ENCODE measurements around the gene EME2. TPM values are rescaled to one million over a fixed set of nuclear protein-coding genes. Genes with fewer than 3 reads are reported as not detected.

The EME2 gene
- total and polyA plus RNA-seq, 2 experiments from 2014 or later = 4.1 to 15.0 TPM

DNA sequence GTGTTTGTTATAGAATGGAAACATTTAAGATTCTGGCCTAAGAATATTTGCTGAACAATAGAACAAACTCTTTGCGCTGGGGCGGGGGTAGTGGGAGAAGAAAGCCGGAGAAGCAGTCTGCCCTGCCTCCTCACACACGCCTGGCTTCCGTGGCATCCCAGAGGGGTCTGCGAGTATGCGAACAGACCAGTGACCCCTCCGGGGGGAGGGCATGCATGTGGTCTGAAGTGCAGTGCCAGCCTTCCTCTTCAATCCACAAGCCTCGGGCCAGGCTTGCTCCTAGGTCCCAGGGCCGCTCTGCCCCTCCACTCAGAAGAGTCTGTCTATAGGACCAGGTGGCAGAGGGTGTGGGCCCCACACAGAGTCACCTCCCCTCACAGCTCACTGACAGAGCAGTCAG, 35.0 kb downstream of the EME2 start:
- H3K4me1 Mint-ChIP-seq = no peaks in the 10 kb centered on the region

More for the DNA sequence above, 35.0 kb downstream of the EME2 start:
- DNase-seq (ENCODE audit: low spot score) (no peak), ATAC-seq (no peak)
- Histone ChIP-seq H3K4me3 (no peak overlapping the region), H2AFZ (no peak overlapping the region), H3K4me1 (ENCODE audit: insufficient read depth) (no peaks in the 10 kb centered on the region), H3K27ac (ENCODE audit: low read depth) (no peak overlapping the region), H3F3A (replicated peaks; ENCODE audit: low read depth) (no peaks in the 10 kb centered on the region), H3K27me3 (ENCODE audit: insufficient read depth) (no peaks in the 10 kb centered on the region), H3K9me2 (ENCODE audit: insufficient read depth) (no peaks in the 10 kb centered on the region), H3K79me2 (replicated peaks; ENCODE audit: insufficient read depth) (no peaks in the 10 kb centered on the region), H3K36me3 (ENCODE audit: insufficient read depth) (no peaks in the 10 kb centered on the region), H3K4me2 (no peak overlapping the region), H4K20me1 (replicated peaks; ENCODE audit: insufficient read depth) (no peaks in the 10 kb centered on the region; the same call in 1 of the 2 replicates)
- H3K36me3 Mint-ChIP-seq (ENCODE audit: low read depth) = peaks cover 40% of the 10 kb centered on the region
- no peak overlapping the region for H3K27ac Mint-ChIP-seq
- peaks cover 18% of the 10 kb centered on the region; the same call in 2 of the 3 replicates for H3K9me3 Mint-ChIP-seq
- H3K27me3 Mint-ChIP-seq (ENCODE audit: insufficient read depth, low read depth, poor library complexity) = peaks cover 1% of the 10 kb centered on the region
- no peak overlapping the region for H3K4me3 Mint-ChIP-seq
- TF ChIP-seq NANOG (IDR thresholded peaks at IDR 0.05; ENCODE audit: borderline replicate concordance) = no peak
- no peak for TF ChIP-seq EZH2 (IDR thresholded peaks at IDR 0.05; ENCODE audit: low read depth, unreplicated experiment)
- TF ChIP-seq ZNF114 (CRISPR knock-in tag; IDR thresholded peaks at IDR 0.05) = no peak
- no peak for TF ChIP-seq JUNB (IDR thresholded peaks at IDR 0.05; ENCODE audit: unreplicated experiment)
- TF ChIP-seq EZH2phosphoT487 (IDR thresholded peaks at IDR 0.05; ENCODE audit: unreplicated experiment) = no peak
- TF ChIP-seq STAT1 (IDR thresholded peaks at IDR 0.05; ENCODE audit: unreplicated experiment) = no peak
- TF ChIP-seq, protein P1, sequence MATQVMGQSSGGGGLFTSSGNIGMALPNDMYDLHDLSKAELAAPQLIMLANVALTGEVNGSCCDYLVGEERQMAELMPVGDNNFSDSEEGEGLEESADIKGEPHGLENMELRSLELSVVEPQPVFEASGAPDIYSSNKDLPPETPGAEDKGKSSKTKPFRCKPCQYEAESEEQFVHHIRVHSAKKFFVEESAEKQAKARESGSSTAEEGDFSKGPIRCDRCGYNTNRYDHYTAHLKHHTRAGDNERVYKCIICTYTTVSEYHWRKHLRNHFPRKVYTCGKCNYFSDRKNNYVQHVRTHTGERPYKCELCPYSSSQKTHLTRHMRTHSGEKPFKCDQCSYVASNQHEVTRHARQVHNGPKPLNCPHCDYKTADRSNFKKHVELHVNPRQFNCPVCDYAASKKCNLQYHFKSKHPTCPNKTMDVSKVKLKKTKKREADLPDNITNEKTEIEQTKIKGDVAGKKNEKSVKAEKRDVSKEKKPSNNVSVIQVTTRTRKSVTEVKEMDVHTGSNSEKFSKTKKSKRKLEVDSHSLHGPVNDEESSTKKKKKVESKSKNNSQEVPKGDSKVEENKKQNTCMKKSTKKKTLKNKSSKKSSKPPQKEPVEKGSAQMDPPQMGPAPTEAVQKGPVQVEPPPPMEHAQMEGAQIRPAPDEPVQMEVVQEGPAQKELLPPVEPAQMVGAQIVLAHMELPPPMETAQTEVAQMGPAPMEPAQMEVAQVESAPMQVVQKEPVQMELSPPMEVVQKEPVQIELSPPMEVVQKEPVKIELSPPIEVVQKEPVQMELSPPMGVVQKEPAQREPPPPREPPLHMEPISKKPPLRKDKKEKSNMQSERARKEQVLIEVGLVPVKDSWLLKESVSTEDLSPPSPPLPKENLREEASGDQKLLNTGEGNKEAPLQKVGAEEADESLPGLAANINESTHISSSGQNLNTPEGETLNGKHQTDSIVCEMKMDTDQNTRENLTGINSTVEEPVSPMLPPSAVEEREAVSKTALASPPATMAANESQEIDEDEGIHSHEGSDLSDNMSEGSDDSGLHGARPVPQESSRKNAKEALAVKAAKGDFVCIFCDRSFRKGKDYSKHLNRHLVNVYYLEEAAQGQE (IDR thresholded peaks at IDR 0.05; ENCODE audit: unreplicated experiment) = no peak
- no peak for TF ChIP-seq CREB1 (CRISPR knock-in tag; IDR thresholded peaks at IDR 0.05; ENCODE audit: low read depth)
- TF ChIP-seq, protein P2, sequence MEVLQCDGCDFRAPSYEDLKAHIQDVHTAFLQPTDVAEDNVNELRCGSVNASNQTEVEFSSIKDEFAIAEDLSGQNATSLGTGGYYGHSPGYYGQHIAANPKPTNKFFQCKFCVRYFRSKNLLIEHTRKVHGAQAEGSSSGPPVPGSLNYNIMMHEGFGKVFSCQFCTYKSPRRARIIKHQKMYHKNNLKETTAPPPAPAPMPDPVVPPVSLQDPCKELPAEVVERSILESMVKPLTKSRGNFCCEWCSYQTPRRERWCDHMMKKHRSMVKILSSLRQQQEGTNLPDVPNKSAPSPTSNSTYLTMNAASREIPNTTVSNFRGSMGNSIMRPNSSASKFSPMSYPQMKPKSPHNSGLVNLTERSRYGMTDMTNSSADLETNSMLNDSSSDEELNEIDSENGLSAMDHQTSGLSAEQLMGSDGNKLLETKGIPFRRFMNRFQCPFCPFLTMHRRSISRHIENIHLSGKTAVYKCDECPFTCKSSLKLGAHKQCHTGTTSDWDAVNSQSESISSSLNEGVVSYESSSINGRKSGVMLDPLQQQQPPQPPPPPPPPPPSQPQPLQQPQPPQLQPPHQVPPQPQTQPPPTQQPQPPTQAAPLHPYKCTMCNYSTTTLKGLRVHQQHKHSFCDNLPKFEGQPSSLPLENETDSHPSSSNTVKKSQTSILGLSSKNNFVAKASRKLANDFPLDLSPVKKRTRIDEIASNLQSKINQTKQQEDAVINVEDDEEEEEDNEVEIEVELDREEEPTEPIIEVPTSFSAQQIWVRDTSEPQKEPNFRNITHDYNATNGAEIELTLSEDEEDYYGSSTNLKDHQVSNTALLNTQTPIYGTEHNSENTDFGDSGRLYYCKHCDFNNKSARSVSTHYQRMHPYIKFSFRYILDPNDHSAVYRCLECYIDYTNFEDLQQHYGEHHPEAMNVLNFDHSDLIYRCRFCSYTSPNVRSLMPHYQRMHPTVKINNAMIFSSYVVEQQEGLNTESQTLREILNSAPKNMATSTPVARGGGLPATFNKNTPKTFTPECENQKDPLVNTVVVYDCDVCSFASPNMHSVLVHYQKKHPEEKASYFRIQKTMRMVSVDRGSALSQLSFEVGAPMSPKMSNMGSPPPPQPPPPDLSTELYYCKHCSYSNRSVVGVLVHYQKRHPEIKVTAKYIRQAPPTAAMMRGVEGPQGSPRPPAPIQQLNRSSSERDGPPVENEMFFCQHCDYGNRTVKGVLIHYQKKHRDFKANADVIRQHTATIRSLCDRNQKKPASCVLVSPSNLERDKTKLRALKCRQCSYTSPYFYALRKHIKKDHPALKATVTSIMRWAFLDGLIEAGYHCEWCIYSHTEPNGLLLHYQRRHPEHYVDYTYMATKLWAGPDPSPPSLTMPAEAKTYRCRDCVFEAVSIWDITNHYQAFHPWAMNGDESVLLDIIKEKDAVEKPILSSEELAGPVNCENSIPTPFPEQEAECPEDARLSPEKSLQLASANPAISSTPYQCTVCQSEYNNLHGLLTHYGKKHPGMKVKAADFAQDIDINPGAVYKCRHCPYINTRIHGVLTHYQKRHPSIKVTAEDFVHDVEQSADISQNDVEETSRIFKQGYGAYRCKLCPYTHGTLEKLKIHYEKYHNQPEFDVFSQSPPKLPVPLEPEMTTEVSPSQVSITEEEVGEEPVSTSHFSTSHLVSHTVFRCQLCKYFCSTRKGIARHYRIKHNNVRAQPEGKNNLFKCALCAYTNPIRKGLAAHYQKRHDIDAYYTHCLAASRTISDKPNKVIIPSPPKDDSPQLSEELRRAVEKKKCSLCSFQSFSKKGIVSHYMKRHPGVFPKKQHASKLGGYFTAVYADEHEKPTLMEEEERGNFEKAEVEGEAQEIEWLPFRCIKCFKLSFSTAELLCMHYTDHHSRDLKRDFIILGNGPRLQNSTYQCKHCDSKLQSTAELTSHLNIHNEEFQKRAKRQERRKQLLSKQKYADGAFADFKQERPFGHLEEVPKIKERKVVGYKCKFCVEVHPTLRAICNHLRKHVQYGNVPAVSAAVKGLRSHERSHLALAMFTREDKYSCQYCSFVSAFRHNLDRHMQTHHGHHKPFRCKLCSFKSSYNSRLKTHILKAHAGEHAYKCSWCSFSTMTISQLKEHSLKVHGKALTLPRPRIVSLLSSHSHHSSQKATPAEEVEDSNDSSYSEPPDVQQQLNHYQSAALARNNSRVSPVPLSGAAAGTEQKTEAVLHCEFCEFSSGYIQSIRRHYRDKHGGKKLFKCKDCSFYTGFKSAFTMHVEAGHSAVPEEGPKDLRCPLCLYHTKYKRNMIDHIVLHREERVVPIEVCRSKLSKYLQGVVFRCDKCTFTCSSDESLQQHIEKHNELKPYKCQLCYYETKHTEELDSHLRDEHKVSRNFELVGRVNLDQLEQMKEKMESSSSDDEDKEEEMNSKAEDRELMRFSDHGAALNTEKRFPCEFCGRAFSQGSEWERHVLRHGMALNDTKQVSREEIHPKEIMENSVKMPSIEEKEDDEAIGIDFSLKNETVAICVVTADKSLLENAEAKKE (CRISPR knock-in tag; IDR thresholded peaks at IDR 0.05) = no peak
- TF ChIP-seq, protein P3, sequence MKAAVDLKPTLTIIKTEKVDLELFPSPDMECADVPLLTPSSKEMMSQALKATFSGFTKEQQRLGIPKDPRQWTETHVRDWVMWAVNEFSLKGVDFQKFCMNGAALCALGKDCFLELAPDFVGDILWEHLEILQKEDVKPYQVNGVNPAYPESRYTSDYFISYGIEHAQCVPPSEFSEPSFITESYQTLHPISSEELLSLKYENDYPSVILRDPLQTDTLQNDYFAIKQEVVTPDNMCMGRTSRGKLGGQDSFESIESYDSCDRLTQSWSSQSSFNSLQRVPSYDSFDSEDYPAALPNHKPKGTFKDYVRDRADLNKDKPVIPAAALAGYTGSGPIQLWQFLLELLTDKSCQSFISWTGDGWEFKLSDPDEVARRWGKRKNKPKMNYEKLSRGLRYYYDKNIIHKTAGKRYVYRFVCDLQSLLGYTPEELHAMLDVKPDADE (IDR thresholded peaks at IDR 0.05) = no peak
- TF ChIP-seq ZNF331 (CRISPR knock-in tag; IDR thresholded peaks at IDR 0.05; ENCODE audit: low read depth) = no peak
- TF ChIP-seq, protein P4, sequence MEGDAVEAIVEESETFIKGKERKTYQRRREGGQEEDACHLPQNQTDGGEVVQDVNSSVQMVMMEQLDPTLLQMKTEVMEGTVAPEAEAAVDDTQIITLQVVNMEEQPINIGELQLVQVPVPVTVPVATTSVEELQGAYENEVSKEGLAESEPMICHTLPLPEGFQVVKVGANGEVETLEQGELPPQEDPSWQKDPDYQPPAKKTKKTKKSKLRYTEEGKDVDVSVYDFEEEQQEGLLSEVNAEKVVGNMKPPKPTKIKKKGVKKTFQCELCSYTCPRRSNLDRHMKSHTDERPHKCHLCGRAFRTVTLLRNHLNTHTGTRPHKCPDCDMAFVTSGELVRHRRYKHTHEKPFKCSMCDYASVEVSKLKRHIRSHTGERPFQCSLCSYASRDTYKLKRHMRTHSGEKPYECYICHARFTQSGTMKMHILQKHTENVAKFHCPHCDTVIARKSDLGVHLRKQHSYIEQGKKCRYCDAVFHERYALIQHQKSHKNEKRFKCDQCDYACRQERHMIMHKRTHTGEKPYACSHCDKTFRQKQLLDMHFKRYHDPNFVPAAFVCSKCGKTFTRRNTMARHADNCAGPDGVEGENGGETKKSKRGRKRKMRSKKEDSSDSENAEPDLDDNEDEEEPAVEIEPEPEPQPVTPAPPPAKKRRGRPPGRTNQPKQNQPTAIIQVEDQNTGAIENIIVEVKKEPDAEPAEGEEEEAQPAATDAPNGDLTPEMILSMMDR (conservative IDR thresholded peaks at IDR 0.05; ENCODE audit: low read depth in 2 of 2) = no peak
- TF ChIP-seq POLR2AphosphoS5 (IDR thresholded peaks at IDR 0.05; ENCODE audit: low read depth) = no peak

Measured in GM23338 (cell line).